ENCODE data around the gene SUGCT. TPM values are rescaled to one million over a fixed set of nuclear protein-coding genes. Genes with fewer than 3 reads are reported as not detected.

SUGCT gene
- total and polyA plus RNA-seq, 2 of the 8 experiments (the other 6 are each of a cell fraction or from before 2014, with no cell fraction given), result 2.8 to 5.4 TPM

DNA sequence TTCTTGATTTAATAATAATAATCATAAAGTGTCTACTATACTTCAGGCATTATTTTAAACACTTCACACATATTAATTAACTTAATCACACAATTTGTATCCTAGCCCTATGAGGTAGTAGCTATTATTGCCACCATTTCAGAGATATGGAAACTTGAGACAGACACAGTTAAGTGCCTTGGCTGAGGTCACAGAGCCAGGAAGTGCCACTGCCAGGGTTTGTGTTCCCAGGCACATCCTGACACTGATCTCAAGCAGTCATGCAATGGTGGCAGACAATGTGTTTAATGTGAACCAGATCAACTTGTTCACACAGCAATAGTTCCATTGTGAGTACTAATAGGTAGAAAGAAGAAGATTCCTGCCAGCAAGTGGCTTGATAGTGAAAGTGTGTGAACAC, 666.0 kb downstream of the SUGCT start:
- Histone ChIP-seq H3K79me1 (ENCODE audit: low read depth, low read length) (no peaks in the 10 kb centered on the region), H3K27ac (ENCODE audit: low read depth, low read length) (no peak overlapping the region), H4K8ac (ENCODE audit: extremely low read depth, insufficient read depth, low read length) (no peak overlapping the region), H3K9ac (replicated peaks in 1 of 4; ENCODE audit: extremely low read depth in 1 of 4, low read depth in 3 of 4, low read length in 3 of 4) (no peak overlapping the region), H3K4ac (replicated peaks; ENCODE audit: insufficient read length, low read depth, low read length) (no peak overlapping the region), H2BK20ac (ENCODE audit: low read length) (no peak overlapping the region), H3K14ac (ENCODE audit: insufficient read length) (no peak overlapping the region), H2AFZ (ENCODE audit: low read length) (no peak overlapping the region), H3K79me2 (ENCODE audit: control insufficient read depth in 1 of 2, insufficient read depth in 2 of 2, low read length in 2 of 2) (no peaks in the 10 kb centered on the region), H3K4me1 (replicated peaks in 1 of 4; ENCODE audit: control insufficient read depth in 3 of 4, insufficient read depth in 4 of 4, low read length in 3 of 4) (no peaks in the 10 kb centered on the region), H4K5ac (ENCODE audit: insufficient read length, low read depth, low read length) (no peak overlapping the region), H4K20me1 (replicated peaks in 1 of 2; ENCODE audit: control insufficient read depth in 1 of 2, insufficient read depth in 2 of 2, low read length in 2 of 2) (no peaks in the 10 kb centered on the region), H3K36me3 (ENCODE audit: control insufficient read depth in 2 of 4, insufficient read depth in 4 of 4, low read length in 3 of 4) (no peaks in the 10 kb centered on the region), H3K4me3 (ENCODE audit: extremely low read depth in 1 of 4, insufficient read depth in 2 of 4, low read depth in 3 of 4, low read length in 4 of 4) (no peak overlapping the region), H2BK15ac (ENCODE audit: low read length) (no peak overlapping the region), H3K23ac (ENCODE audit: insufficient read length) (no peak overlapping the region), H2BK5ac (ENCODE audit: low read depth, low read length) (no peak overlapping the region), H3K56ac (replicated peaks; ENCODE audit: insufficient read length, low read depth, low read length) (no peak overlapping the region), H3K27me3 (replicated peaks in 1 of 4; ENCODE audit: control insufficient read depth in 3 of 4, extremely low read depth in 1 of 4, insufficient read depth in 3 of 4, low read length in 3 of 4) (no peaks in the 10 kb centered on the region), H3K4me2 (ENCODE audit: insufficient read depth in 1 of 2, low read depth in 2 of 2, low read length in 2 of 2) (no peak overlapping the region), H4K91ac (replicated peaks; ENCODE audit: insufficient read length, low read length) (no peak overlapping the region), H2AK5ac (ENCODE audit: low read depth, low read length) (no peak overlapping the region), H2BK12ac (ENCODE audit: low read depth, low read length) (no peak overlapping the region), H3K23me2 (ENCODE audit: low read depth, low read length) (no peaks in the 10 kb centered on the region), H2BK120ac (replicated peaks; ENCODE audit: low read depth, low read length) (no peak overlapping the region), H3K9me3 (ENCODE audit: insufficient read depth in 2 of 2, low read depth in 1 of 2, low read length in 1 of 2) (no peaks in the 10 kb centered on the region), H3K18ac (ENCODE audit: extremely low read depth, low read length) (no peak overlapping the region)
- TF ChIP-seq CEBPB (IDR thresholded peaks at IDR 0.05; ENCODE audit: low read depth, low read length), result no peak
- TF ChIP-seq TEAD4 (IDR thresholded peaks at IDR 0.05; ENCODE audit: low read depth, low read length), result no peak
- no peak for TF ChIP-seq NRF1 (IDR thresholded peaks at IDR 0.05; ENCODE audit: low read depth, low read length)
- TF ChIP-seq RXRA (IDR thresholded peaks at IDR 0.05; ENCODE audit: insufficient read depth, low read depth, low read length), result no peak
- no peak for TF ChIP-seq POLR2A (IDR thresholded peaks at IDR 0.05; ENCODE audit: control extremely low read depth in 1 of 2, low read depth in 2 of 2, low read length in 2 of 2)
- TF ChIP-seq BACH1 (IDR thresholded peaks at IDR 0.05; ENCODE audit: low read length), result no peak
- no peak for TF ChIP-seq KDM4A (IDR thresholded peaks at IDR 0.05; ENCODE audit: low read depth, low read length, severe bottlenecking)
- no peak for TF ChIP-seq JUN (IDR thresholded peaks at IDR 0.05; ENCODE audit: low read depth, low read length)
- TF ChIP-seq PHF8 (conservative IDR thresholded peaks at IDR 0.05; ENCODE audit: low read depth, low read length), result no peak
- no peak for TF ChIP-seq SIN3A (conservative IDR thresholded peaks at IDR 0.05 in 1 of 2, IDR thresholded peaks at IDR 0.05 in 1 of 2; ENCODE audit: low read depth in 1 of 2, low read length in 2 of 2)
- TF ChIP-seq, protein P1, sequence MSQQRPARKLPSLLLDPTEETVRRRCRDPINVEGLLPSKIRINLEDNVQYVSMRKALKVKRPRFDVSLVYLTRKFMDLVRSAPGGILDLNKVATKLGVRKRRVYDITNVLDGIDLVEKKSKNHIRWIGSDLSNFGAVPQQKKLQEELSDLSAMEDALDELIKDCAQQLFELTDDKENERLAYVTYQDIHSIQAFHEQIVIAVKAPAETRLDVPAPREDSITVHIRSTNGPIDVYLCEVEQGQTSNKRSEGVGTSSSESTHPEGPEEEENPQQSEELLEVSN (IDR thresholded peaks at IDR 0.05), result no peak
- no peak for TF ChIP-seq GABPA (IDR thresholded peaks at IDR 0.05; ENCODE audit: borderline replicate concordance, insufficient read depth, low read length)
- TF ChIP-seq NANOG (IDR thresholded peaks at IDR 0.05; ENCODE audit: insufficient read depth, low read depth, low read length, poor library complexity, severe bottlenecking), result no peak
- FAIRE-seq (no peak), DNase-seq (ENCODE audit: low read depth in 1 of 2, low spot score in 2 of 2) (no peak)
- CTCF ChIA-PET (ENCODE audit: partially characterized antibody), result no interaction called here
- POLR2A ChIA-PET (ENCODE audit: partially characterized antibody), result no interaction called here
